ENCODE data around the gene SPTBN1.

The SPTBN1 gene

GRCh38 chr2:54664238-54664786 lies 208.2 kb downstream of the SPTBN1 start:
- no peak for DNase-seq

- DNase-seq = no peak
These were observed 209.3 kb downstream of the SPTBN1 start for GRCh38 chr2:54665436-54665856.

GRCh38 chr2:54666131-54666633 lies 210.1 kb downstream of the SPTBN1 start:
- DNase-seq = no peak

GRCh38 chr2:54666634-54667265 lies 210.6 kb downstream of the SPTBN1 start:
- no peak for DNase-seq

- no peak for DNase-seq
These were observed 211.1 kb downstream of the SPTBN1 start for GRCh38 chr2:54667266-54667639.

- no peak for DNase-seq
These were observed 211.9 kb downstream of the SPTBN1 start for GRCh38 chr2:54667726-54668650.

GRCh38 chr2:54668711-54669110 lies 212.6 kb downstream of the SPTBN1 start:
- no peak for DNase-seq

- no peak for DNase-seq
These were observed 213.8 kb downstream of the SPTBN1 start for GRCh38 chr2:54669677-54670484.

GRCh38 chr2:54670485-54671009 lies 214.4 kb downstream of the SPTBN1 start:
- DNase-seq = no peak

- no peak for DNase-seq
These were observed 214.9 kb downstream of the SPTBN1 start for GRCh38 chr2:54671010-54671409.

- DNase-seq = no peak
These were observed 215.9 kb downstream of the SPTBN1 start for GRCh38 chr2:54671875-54672589.

- no peak for DNase-seq
These were observed 216.7 kb downstream of the SPTBN1 start for GRCh38 chr2:54672590-54673456.

- DNase-seq = no peak
These were observed 217.4 kb downstream of the SPTBN1 start for GRCh38 chr2:54673501-54673998.

- no peak for DNase-seq
These were observed 219.2 kb downstream of the SPTBN1 start for GRCh38 chr2:54675281-54675680.

GRCh38 chr2:54675738-54676137 lies 219.6 kb downstream of the SPTBN1 start:
- no peak for DNase-seq

GRCh38 chr2:54676656-54677055 lies 220.5 kb downstream of the SPTBN1 start:
- DNase-seq = no peak

GRCh38 chr2:54677476-54678265 lies 221.5 kb downstream of the SPTBN1 start:
- no peak for DNase-seq

GRCh38 chr2:54678719-54679118 lies 222.6 kb downstream of the SPTBN1 start:
- no peak for DNase-seq

- DNase-seq = no peak
These were observed 224.4 kb downstream of the SPTBN1 start for GRCh38 chr2:54680397-54681041.
